ENCODE results near the gene ABI1. TPM values are rescaled to one million over a fixed set of nuclear protein-coding genes. Genes with fewer than 3 reads are reported as not detected.
A peak's percentile ranks its signal among the peaks of the same experiment; 100 is the strongest.

Gene ABI1
- total RNA-seq, 1 experiment from 2014 or later, result 33.9 TPM

GRCh38 chr10:26869528-26869927, 8.8 kb upstream of the ABI1 start (continued):
- TF ChIP-seq PREB (CRISPR knock-in tag; IDR thresholded peaks at IDR 0.05; ENCODE audit: borderline replicate concordance) (no peak), RELA (CRISPR knock-in tag; IDR thresholded peaks at IDR 0.05; ENCODE audit: borderline replicate concordance) (no peak), TCF7 (CRISPR knock-in tag; IDR thresholded peaks at IDR 0.05; ENCODE audit: low read depth) (no peak), GABPB1 (CRISPR knock-in tag; IDR thresholded peaks at IDR 0.05) (no peak), ETV6 (CRISPR knock-in tag; IDR thresholded peaks at IDR 0.05) (no peak)

GRCh38 chr10:26863351-26864076, 2.8 kb upstream of the ABI1 start:
- H3K9me3 Mint-ChIP-seq, result no peaks in the 10 kb centered on the region
- TF ChIP-seq ZNF512 (CRISPR knock-in tag; IDR thresholded peaks at IDR 0.05; ENCODE audit: borderline replicate concordance), result 0 out of 2 replicates have a peak, but pooled peaks have one; percentile 25
- TF ChIP-seq ZMAT4 (CRISPR knock-in tag; IDR thresholded peaks at IDR 0.05), result no peak
- ChIA-PET CTCF (interaction anchor here (0.7 kb wide), 1 partner anchor 138 kb away, joined by 3 read pairs; no protein-coding TSS in a partner anchor), POLR2A (no interaction called here)
- H3K36me3 Mint-ChIP-seq, result no peaks in the 10 kb centered on the region; the same call in 1 of the 2 replicates
- peaks cover 11% of the 10 kb centered on the region for H3K4me1 Mint-ChIP-seq
- no peak overlapping the region for H3K4me3 Mint-ChIP-seq
- ATAC-seq (no peak), DNase-seq (ENCODE audit: low spot score) (no peak)
- no peaks in the 10 kb centered on the region for H3K27me3 Mint-ChIP-seq (ENCODE audit: low read depth)
- H3K27ac Mint-ChIP-seq, result no peak overlapping the region

- no peaks in the 10 kb centered on the region for H3K9me3 Mint-ChIP-seq
- TF ChIP-seq CTCF (IDR thresholded peaks at IDR 0.05) (peak; percentile 56), FOXJ3 (CRISPR knock-in tag; IDR thresholded peaks at IDR 0.05; ENCODE audit: borderline replicate concordance) (no peak)
- no peaks in the 10 kb centered on the region for H3K27me3 Mint-ChIP-seq (ENCODE audit: low read depth)
- H3K4me1 Mint-ChIP-seq, result peaks cover 23% of the 10 kb centered on the region
- H3K27ac Mint-ChIP-seq, result peak overlapping the region; percentile 92
- H3K36me3 Mint-ChIP-seq, result no peaks in the 10 kb centered on the region; the same call in 1 of the 2 replicates
- no peak overlapping the region; the same call in 1 of the 2 replicates for H3K4me3 Mint-ChIP-seq
- ChIA-PET CTCF (interaction anchor here (1.0 to 2.1 kb wide), 9 partner anchors 9 to 210 kb away, joined by 3 to 9 read pairs (median 4); no protein-coding TSS in a partner anchor), POLR2A (interaction anchor here (0.5 to 1.7 kb wide), 2 partner anchors 135 to 346 kb away, joined by 4 to 5 read pairs; no protein-coding TSS in a partner anchor)
- no peak for ATAC-seq
- no peak for DNase-seq (ENCODE audit: low spot score)
Observed at GRCh38 chr10:26861205-26861998, 644 bp upstream of the ABI1 start.

GRCh38 chr10:26860102-26860442, 686 bp downstream of the ABI1 start:
- no peaks in the 10 kb centered on the region; the same call in 1 of the 2 replicates for H3K36me3 Mint-ChIP-seq
- TF ChIP-seq ZNF263 (CRISPR knock-in tag; IDR thresholded peaks at IDR 0.05; ENCODE audit: low read depth) (0 out of 2 replicates have a peak, but pooled peaks have one; percentile 4), OVOL2 (CRISPR knock-in tag; IDR thresholded peaks at IDR 0.05; ENCODE audit: borderline replicate concordance) (no peak), NFATC4 (CRISPR knock-in tag; IDR thresholded peaks at IDR 0.05) (no peak)
- H3K4me3 Mint-ChIP-seq, result peak overlapping the region; percentile 99
- ChIA-PET CTCF (interaction anchor here (1.0 to 1.4 kb wide), 2 partner anchors 11 to 79 kb away, joined by 3 to 4 read pairs; no protein-coding TSS in a partner anchor), POLR2A (interaction anchor here (0.6 to 1.7 kb wide), 4 partner anchors 134 to 185 kb away, joined by 3 to 5 read pairs (median 4); no protein-coding TSS in a partner anchor)
- no peak overlapping the region; the same call in 1 of the 2 replicates for H3K27ac Mint-ChIP-seq
- H3K9me3 Mint-ChIP-seq, result no peaks in the 10 kb centered on the region
- H3K27me3 Mint-ChIP-seq (ENCODE audit: low read depth), result no peaks in the 10 kb centered on the region
- peaks cover 23% of the 10 kb centered on the region for H3K4me1 Mint-ChIP-seq
- peak; percentile 4 for ATAC-seq
- DNase-seq (ENCODE audit: low spot score), result peak; percentile 47
